Endothelial cell (in vitro differentiated cells): ENCODE data around the gene CMBL. TPM values are rescaled to one million over a fixed set of nuclear protein-coding genes. Genes with fewer than 3 reads are reported as not detected.
A peak's percentile ranks its signal among the peaks of the same experiment; 100 is the strongest.

Experiments
- DNase-seq: peaks from one replicate; pipeline ENCODE4 v3.0.0; 2021; ENCODE audit warnings: low spot score
- H3K27ac Mint-ChIP-seq: one replicate; pipeline ENCODE4 v1.8.0; 2021; ENCODE audit warnings: mixed read lengths, inconsistent platforms; ENCODE audit not compliant: unreplicated experiment
- H3K27me3 Mint-ChIP-seq: one replicate; pipeline ENCODE4 v1.8.0; 2021; ENCODE audit warnings: mild to moderate bottlenecking, moderate library complexity, mixed read lengths, inconsistent platforms; ENCODE audit not compliant: unreplicated experiment
- H3K36me3 Mint-ChIP-seq: one replicate; pipeline ENCODE4 v1.8.0; 2021; ENCODE audit warnings: mild to moderate bottlenecking, low read depth, mixed read lengths, inconsistent platforms; ENCODE audit not compliant: unreplicated experiment
- H3K4me1 Mint-ChIP-seq: one replicate; pipeline ENCODE4 v1.8.0; 2021; ENCODE audit warnings: mild to moderate bottlenecking, mixed read lengths, inconsistent platforms; ENCODE audit not compliant: unreplicated experiment
- H3K4me3 Mint-ChIP-seq: one replicate; pipeline ENCODE4 v1.8.0; 2021; ENCODE audit warnings: mild to moderate bottlenecking, mixed read lengths, inconsistent platforms; ENCODE audit not compliant: unreplicated experiment
- H3K9me3 Mint-ChIP-seq: one replicate; pipeline ENCODE4 v1.8.0; 2021; ENCODE audit warnings: mixed read lengths, inconsistent platforms; ENCODE audit not compliant: unreplicated experiment
- CTCF ChIP-seq: fragments of 200-600 bp; sonication (generic); IDR thresholded peaks from one replicate; pipeline ENCODE4 v1.5.0; 2021; ENCODE audit warnings: antibody characterized with exemption; ENCODE audit not compliant: unreplicated experiment
- total RNA-seq: library from RNA; stranded (reverse); fragmentation: NEBNext Ultra II Directional; extraction: Animal tissue kit (Norgen Biotek cat#: 25700); gene quantifications from one replicate; pipeline ENCODE4 v1.2.1, GENCODE V29; 2021; ENCODE audit not compliant: unreplicated experiment

CMBL gene
- total RNA-seq, 1 donor from 2014 or later = 13.1 TPM

- Mint-ChIP-seq H3K27me3 (peaks cover 4% of the 10 kb centered on the region), H3K4me1 (peaks cover 33% of the 10 kb centered on the region), H3K4me3 (no peak overlapping the region), H3K36me3 (no peaks in the 10 kb centered on the region), H3K9me3 (no peaks in the 10 kb centered on the region), H3K27ac (peak overlapping the region; percentile 67)
- DNase-seq = no peak
- TF ChIP-seq CTCF = no peak
These were observed 35.4 kb downstream of the CMBL start for GRCh38 chr5:10272053-10272874.

GRCh38 chr5:10268100-10268499, 39.6 kb downstream of the CMBL start:
- Mint-ChIP-seq H3K27me3 (peaks cover 2% of the 10 kb centered on the region), H3K27ac (no peak overlapping the region), H3K4me3 (no peak overlapping the region), H3K4me1 (peaks cover 16% of the 10 kb centered on the region), H3K36me3 (peaks cover 10% of the 10 kb centered on the region), H3K9me3 (no peaks in the 10 kb centered on the region)
- no peak for DNase-seq
- TF ChIP-seq CTCF = no peak

- H3K27me3 Mint-ChIP-seq = peaks cover 4% of the 10 kb centered on the region
- DNase-seq = no peak
- H3K4me3 Mint-ChIP-seq = no peak overlapping the region
- no peak for TF ChIP-seq CTCF
- H3K27ac Mint-ChIP-seq = no peak overlapping the region
- H3K4me1 Mint-ChIP-seq = peaks cover 8% of the 10 kb centered on the region
- peaks cover 16% of the 10 kb centered on the region for H3K36me3 Mint-ChIP-seq
- no peaks in the 10 kb centered on the region for H3K9me3 Mint-ChIP-seq
These were observed 40.9 kb downstream of the CMBL start for GRCh38 chr5:10266839-10267238.

- TF ChIP-seq CTCF = no peak
- Mint-ChIP-seq H3K4me1 (peaks cover 8% of the 10 kb centered on the region), H3K9me3 (no peaks in the 10 kb centered on the region), H3K27ac (no peak overlapping the region), H3K27me3 (peaks cover 4% of the 10 kb centered on the region), H3K36me3 (peaks cover 20% of the 10 kb centered on the region), H3K4me3 (no peak overlapping the region)
- DNase-seq = no peak
These were observed 41.6 kb downstream of the CMBL start for GRCh38 chr5:10266137-10266536.
